Right lobe of liver (tissue), 6 donors: ENCODE results near the gene RAMP2. TPM values are rescaled to one million over a fixed set of nuclear protein-coding genes. Genes with fewer than 3 reads are reported as not detected.

Experiments
- ATAC-seq, 4 donors: fragments of 200-7000 bp; cut with Tn5 transposase; one replicate each; pipeline ENCODE4 v1.9.1; 2020; ENCODE audit warnings: mild to moderate bottlenecking in 4 of 4, moderate library complexity in 4 of 4
- DNase-seq, 3 donors: peaks; one replicate each; pipeline ENCODE4 v3.0.0-alpha.2; 2020
- H3K27ac ChIP-seq, 3 donors: fragments of 200-600 bp; one replicate each; pipeline ENCODE4 v1.8.0; 2022
- H3K27me3 ChIP-seq, 2 donors: fragments of 200-600 bp; one replicate each; pipeline ENCODE4 v1.8.0; 2022
- H3K36me3 ChIP-seq, 4 donors: fragments of 200-600 bp; sonication (generic) in 1 of 4; one replicate each; pipeline versions ENCODE4 v1.5.1 to v1.8.0; 2017 to 2022; ENCODE audit warnings: control low read depth in 1 of 4
- H3K4me1 ChIP-seq, 4 donors: fragments of 200-600 bp; sonication (generic) in 1 of 4; one replicate each; pipeline versions ENCODE4 v1.5.1 to v1.8.0; 2017 to 2022; ENCODE audit warnings: control low read depth in 1 of 4
- H3K4me3 ChIP-seq, 3 donors: fragments of 200-600 bp; one replicate each; pipeline ENCODE4 v1.8.0; 2022
- H3K9me3 ChIP-seq, 4 donors: fragments of 200-600 bp; sonication (generic) in 1 of 4; one replicate each; pipeline versions ENCODE4 v1.5.1 to v1.8.0; 2017 to 2022; ENCODE audit warnings: control low read depth in 1 of 4
- CTCF ChIP-seq, 4 donors: fragments of 200-600 bp in 3 of 4; fragments of 450-650 bp in 1 of 4; IDR thresholded peaks; one replicate each; pipeline versions ENCODE4 v1.5.1 to v1.8.0; 2016 to 2022; ENCODE audit warnings: antibody characterized with exemption in 4 of 4, mild to moderate bottlenecking in 2 of 4
- POLR2A ChIP-seq: fragments of 450-650 bp; IDR thresholded peaks from one replicate; pipeline ENCODE4 v1.6.1; 2017; ENCODE audit warnings: antibody characterized with exemption, mild to moderate bottlenecking
- WGBS: methylation state at CpG from one replicate; pipeline ENCODE4 v1.1.6; 2018; ENCODE audit warnings: low coverage, low lambda C conversion rate; ENCODE audit not compliant: insufficient coverage; ENCODE audit errors: missing lambda C conversion rate; 5-methylcytosine and 5-hydroxymethylcytosine counted together
- intact Hi-C, 2 donors: fragments of 100-400 bp; cut with DNase I; formaldehyde crosslinking; loops; one replicate each; pipeline versions ENCODE4 v1.11.2 to v1.14.1; 2022
- total RNA-seq, 6 experiments: library from RNA; depleted of rRNA in 2 of 6; stranded (reverse); fragments of >200 nt in 2 of 6; fragmentation: NEBNext Ultra II Directional in 3 of 6; extraction: Animal tissue kit (Norgen Biotek cat#: 25700) in 3 of 6; gene quantifications; one replicate each; pipeline versions ENCODE4 v1.1.0 to v1.2.4, GENCODE V29; 2016 to 2023
- donor health status: DM: no; HTN: yes; CAD: no.
- donor health status: DM: no; HTN: no; CAD: no.
- donor health status: DM: no; HTN: no; CAD: no.
- donor health status: DM: no; HTN: yes; CAD: no.
- donor health status: DM: no; HTN: yes; CAD: no.

Gene RAMP2
- total RNA-seq, 6 experiments from 2014 or later: 1.9 to 9.4 (median 4.4) TPM

DNA sequence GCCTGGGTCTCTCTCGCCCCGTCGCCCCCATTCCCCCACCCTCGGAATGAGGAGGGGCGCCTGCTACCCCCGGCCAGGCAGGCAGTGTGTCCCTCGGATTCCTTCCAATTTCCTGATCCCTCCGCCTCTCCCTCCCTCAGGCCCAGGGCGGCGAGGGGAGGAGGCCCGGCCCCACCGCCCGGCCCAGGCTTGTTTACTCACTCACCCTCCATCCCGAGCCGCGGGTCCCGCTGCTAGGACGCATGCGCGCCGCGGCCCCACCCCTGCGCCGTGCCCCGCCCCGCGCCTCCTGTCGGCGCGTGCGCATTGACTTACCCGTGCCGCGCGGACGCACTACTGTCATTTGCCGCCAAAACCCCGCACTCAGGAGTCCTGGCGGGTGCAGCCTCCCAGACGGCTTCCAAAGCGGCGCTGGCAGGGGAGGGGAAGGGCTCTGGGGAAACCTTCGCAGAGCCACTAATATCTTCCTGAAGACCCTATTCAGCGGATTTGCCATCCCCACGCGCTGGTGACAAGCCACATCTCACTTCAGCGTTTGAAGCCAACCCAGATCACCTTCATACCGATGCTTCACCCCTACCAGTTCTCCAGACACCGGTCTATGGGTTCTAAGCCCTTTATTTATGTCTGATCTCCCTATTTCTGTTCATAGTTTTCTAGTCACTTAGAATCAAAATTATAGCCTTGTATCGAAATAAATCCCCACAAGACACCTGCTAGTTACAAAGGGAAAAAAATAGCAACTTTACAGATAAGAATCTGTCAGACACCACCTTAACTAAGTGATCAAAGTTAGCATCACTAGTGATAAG lies 16.0 kb upstream of the RAMP2 start, which contains the start of gene EZH1:
Gene EZH1, minus strand, starts transcription at position 235 of the 812 bp plus-strand sequence. CDS start 16,099 bp downstream, outside the sequence.
- peak within 1 kb of the TSS; percentile 60 to 81 (median 62) for H3K4me3 ChIP-seq
- WGBS: 10% methylated on average over 24 of the region's 50 CpGs
- DNase-seq: peak; percentile 92 to 93 (median 93)
- peak within 1 kb of the TSS; percentile 79 to 94 (median 85) for H3K27ac ChIP-seq
- peaks cover 0 to 50% (median 6%) of the 10 kb centered on the region in 4 donors for H3K4me1 ChIP-seq
- TF ChIP-seq CTCF (IDR thresholded peaks at IDR 0.05) (peak in 1 of 4 donors; percentile 19), POLR2A (peak; percentile 64)
- intact Hi-C loops: no loop called here
- peak; percentile 93 to 95 (median 94) for ATAC-seq
- H3K9me3 ChIP-seq: no peaks in the 10 kb centered on the region
- no peaks in the 10 kb centered on the region for H3K36me3 ChIP-seq
- no peaks in the 10 kb centered on the region for H3K27me3 ChIP-seq

DNA sequence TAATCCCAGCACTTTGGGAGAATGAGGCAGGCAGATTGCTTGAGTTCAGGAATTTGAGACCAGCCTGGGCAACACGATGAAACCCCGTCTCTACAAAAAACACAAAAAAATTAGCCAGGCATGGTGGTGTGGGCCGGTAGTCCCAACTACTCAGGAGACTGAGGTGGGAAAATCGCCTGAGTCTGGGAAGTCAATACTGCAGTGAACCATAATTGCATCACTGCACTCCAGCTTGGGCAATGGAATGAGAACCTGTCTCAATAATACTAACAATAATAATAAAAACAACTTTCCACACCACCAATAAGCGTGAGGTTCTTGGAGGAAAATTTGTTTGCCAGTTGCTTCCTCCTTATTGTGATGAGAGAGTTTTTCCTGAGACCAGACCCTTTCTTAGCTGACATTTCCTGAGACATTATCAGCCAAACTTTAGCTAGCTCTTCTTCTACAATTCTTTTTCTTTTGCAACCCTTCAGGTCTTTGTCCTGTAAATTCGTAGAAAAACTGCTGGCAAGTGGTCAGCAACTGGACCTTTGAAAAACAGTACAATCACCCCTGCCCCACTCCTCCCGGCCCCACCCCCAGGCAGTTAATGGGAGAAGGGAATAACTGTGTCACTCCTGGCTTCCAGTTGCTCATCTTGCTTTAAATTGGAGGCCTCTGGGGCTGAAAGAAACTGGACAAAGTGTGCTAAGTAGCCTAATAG lies 12.7 kb upstream of the RAMP2 start:
- H3K9me3 ChIP-seq: no peaks in the 10 kb centered on the region
- H3K36me3 ChIP-seq: no peaks in the 10 kb centered on the region
- intact Hi-C loops: no loop called here
- DNase-seq (peak in 1 of 3 donors; percentile 51), ATAC-seq (no peak)
- H3K27ac ChIP-seq: peak overlapping the region in 1 of 3 donors; percentile 40
- H3K27me3 ChIP-seq: no peaks in the 10 kb centered on the region
- no peak overlapping the region for H3K4me3 ChIP-seq
- no peak for TF ChIP-seq CTCF (IDR thresholded peaks at IDR 0.05)
- TF ChIP-seq POLR2A: no peak
- WGBS: 31% methylated on average over 7 of the region's 7 CpGs
- H3K4me1 ChIP-seq: peaks cover 0 to 35% (median 7%) of the 10 kb centered on the region in 4 donors

DNA sequence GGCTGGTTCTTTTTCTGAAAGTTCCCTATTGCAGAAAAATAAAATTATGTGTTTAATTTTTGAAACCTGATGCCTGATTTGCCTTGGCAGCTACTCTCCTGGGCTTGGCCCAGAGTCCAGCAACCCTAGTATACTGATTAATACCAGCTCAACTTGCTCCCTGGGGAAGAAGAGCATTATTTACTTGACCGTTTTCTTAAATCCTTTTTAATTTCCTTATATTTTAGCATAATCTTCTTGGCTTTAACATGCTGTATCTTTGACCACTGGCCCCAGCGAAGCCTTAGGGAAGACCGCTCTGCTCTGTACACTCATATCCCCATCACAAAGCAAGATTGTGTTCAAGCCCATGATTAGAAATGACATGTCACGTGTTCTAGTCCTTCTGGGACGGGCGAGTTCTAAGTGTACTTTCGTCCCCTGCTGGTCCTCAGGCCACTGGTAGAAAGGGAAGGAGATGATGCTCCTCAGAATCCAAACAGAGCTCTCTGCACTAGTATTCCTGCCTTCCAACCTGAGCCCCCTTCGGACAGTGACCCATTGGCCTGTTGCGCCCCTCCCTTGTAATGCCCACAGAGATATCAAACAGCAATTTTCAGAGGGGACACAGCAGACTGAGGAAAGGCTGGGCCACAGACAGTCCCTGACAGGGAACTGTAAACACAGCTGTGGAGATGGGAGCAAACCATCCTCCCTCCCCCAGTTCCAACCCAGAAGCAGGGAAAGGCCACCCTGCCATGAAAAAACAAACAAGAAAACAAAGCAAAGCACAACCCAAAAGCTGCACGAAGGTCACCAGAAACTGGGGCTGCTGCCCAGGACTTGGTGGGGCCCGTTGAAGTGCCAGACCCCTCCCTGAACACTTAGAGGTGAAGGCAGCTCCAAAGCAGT lies 11.9 kb upstream of the RAMP2 start:
- no peaks in the 10 kb centered on the region for H3K27me3 ChIP-seq
- H3K36me3 ChIP-seq: no peaks in the 10 kb centered on the region
- H3K9me3 ChIP-seq: no peaks in the 10 kb centered on the region
- ATAC-seq (no peak), DNase-seq (no peak)
- WGBS: 60% methylated on average over 11 of the region's 11 CpGs
- H3K27ac ChIP-seq: peak overlapping the region in 2 of 3 donors; percentile 4 to 5
- peaks cover 0 to 27% (median 4%) of the 10 kb centered on the region in 4 donors for H3K4me1 ChIP-seq
- TF ChIP-seq CTCF (IDR thresholded peaks at IDR 0.05): no peak
- TF ChIP-seq POLR2A: no peak
- H3K4me3 ChIP-seq: no peak overlapping the region
- intact Hi-C loops: no loop called here

DNA sequence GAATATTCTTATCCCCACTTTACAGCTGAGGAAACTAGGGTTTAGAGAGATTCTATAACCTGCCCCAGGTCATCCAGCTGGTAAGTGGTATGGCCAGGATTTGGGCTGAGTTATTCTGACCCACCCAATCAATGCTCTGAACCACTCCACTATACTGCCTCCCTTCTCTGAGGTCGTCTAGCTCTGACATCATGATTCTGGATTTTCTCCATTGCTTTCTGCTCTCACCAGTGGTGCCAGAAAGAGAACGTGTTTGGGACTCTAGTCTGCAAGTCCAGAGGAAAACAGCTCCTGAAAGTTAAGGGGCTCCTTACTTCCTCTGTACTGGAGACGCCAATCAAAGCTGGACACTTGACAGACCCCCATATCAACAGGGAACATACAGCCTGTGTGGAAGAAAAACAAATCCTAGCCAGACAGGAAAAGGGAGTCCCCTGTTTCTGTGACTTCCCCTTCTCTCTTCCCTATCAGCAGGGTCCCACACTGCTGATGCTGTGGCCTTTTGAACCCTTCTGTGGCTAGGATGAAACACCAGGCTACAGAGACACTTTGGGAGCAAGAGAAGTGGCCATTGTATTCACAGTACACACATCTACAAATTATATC lies 10.2 kb upstream of the RAMP2 start:
- Histone ChIP-seq H3K27ac (peak overlapping the region in 1 of 3 donors; percentile 2), H3K27me3 (no peaks in the 10 kb centered on the region), H3K4me1 (peaks cover 0 to 26% (median 4%) of the 10 kb centered on the region in 4 donors), H3K36me3 (no peaks in the 10 kb centered on the region), H3K4me3 (no peak overlapping the region), H3K9me3 (no peaks in the 10 kb centered on the region)
- no peak for TF ChIP-seq POLR2A
- DNase-seq (no peak), ATAC-seq (peak; percentile 58 to 86 (median 81))
- intact Hi-C loops: no loop called here
- WGBS: 36% methylated on average over 3 of the region's 3 CpGs
